ENCODE data around the gene EXOC4. TPM values are rescaled to one million over a fixed set of nuclear protein-coding genes. Genes with fewer than 3 reads are reported as not detected.

Gene EXOC4
- total RNA-seq, 2 experiments from 2014 or later: 58.0 to 59.9 TPM

DNA sequence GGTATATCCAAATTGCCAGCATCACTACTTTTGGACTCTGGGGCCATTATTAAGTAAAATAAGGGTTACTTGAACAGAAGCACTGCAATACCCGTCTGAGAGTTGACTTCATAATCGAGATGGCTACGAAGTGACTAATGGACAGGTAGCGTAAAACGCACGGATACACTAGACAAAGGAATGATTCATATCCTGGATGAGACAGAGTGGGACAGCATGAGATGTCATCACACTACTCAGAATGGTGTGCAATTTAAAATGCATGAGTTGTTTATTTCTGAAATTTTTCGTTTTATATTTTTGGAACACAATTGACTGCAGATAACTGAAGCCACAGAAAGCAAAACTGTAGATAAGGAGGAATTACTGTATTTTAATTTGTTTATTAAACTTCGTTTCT is 452.7 kb downstream of the EXOC4 start:
- Mint-ChIP-seq H3K4me1 (ENCODE audit: low read depth) (no peaks in the 10 kb centered on the region), H3K36me3 (ENCODE audit: low read depth) (peaks cover 12% of the 10 kb centered on the region), H3K9me3 (no peaks in the 10 kb centered on the region), H3K4me3 (no peak overlapping the region), H3K27ac (no peak overlapping the region), H3K27me3 (no peaks in the 10 kb centered on the region)
- ChIA-PET POLR2A (no interaction called here), CTCF (no interaction called here)
- H3K36me3 ChIP-seq (ENCODE audit: insufficient read depth, low read length): no peaks in the 10 kb centered on the region
- intact Hi-C loops (cut with DNase I, micrococcal nuclease): no loop called here
- H3K4me3 ChIP-seq (ENCODE audit: low read length): no peak overlapping the region
- DNase-seq (no peak), ATAC-seq (ENCODE audit: poor library complexity) (no peak)
- H3K27me3 ChIP-seq (ENCODE audit: control insufficient read depth in 1 of 2, insufficient read depth in 2 of 2, low read length in 2 of 2): no peaks in the 10 kb centered on the region
- H3K9me3 ChIP-seq (ENCODE audit: control insufficient read depth in 1 of 2, insufficient read depth in 1 of 2, low read length in 2 of 2): no peaks in the 10 kb centered on the region
- H3K27ac ChIP-seq (ENCODE audit: low read depth in 1 of 2, low read length in 2 of 2): no peak overlapping the region
- H3K4me1 ChIP-seq (ENCODE audit: insufficient read depth, low read length): no peaks in the 10 kb centered on the region
- TF ChIP-seq, protein P1, sequence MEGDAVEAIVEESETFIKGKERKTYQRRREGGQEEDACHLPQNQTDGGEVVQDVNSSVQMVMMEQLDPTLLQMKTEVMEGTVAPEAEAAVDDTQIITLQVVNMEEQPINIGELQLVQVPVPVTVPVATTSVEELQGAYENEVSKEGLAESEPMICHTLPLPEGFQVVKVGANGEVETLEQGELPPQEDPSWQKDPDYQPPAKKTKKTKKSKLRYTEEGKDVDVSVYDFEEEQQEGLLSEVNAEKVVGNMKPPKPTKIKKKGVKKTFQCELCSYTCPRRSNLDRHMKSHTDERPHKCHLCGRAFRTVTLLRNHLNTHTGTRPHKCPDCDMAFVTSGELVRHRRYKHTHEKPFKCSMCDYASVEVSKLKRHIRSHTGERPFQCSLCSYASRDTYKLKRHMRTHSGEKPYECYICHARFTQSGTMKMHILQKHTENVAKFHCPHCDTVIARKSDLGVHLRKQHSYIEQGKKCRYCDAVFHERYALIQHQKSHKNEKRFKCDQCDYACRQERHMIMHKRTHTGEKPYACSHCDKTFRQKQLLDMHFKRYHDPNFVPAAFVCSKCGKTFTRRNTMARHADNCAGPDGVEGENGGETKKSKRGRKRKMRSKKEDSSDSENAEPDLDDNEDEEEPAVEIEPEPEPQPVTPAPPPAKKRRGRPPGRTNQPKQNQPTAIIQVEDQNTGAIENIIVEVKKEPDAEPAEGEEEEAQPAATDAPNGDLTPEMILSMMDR (IDR thresholded peaks at IDR 0.05): no peak

DNA sequence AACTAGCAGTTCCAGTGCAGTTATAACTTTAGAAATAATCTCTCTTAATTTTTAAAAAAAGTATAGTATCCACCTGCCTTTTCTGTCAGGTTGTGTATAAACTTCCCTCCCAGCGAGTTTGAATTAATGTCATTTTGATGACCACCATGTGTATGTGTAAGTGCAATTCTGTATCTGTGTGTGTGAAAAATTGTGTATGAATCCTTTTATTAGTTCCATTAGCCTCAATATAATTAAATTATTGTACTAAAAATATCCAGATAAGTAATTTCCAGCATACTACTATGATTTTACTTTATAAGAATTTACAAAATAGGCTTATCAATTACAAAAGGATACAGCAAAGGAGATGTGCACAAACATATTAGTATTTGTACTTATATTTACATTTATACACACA is 453.1 kb downstream of the EXOC4 start:
- Mint-ChIP-seq H3K27me3 (no peaks in the 10 kb centered on the region), H3K4me1 (ENCODE audit: low read depth) (no peaks in the 10 kb centered on the region), H3K4me3 (no peak overlapping the region), H3K9me3 (no peaks in the 10 kb centered on the region), H3K36me3 (ENCODE audit: low read depth) (peaks cover 15% of the 10 kb centered on the region), H3K27ac (no peak overlapping the region)
- POLR2A ChIA-PET: no interaction called here
- H3K4me3 ChIP-seq (ENCODE audit: low read length): no peak overlapping the region
- H3K27me3 ChIP-seq (ENCODE audit: control insufficient read depth in 1 of 2, insufficient read depth in 2 of 2, low read length in 2 of 2): no peaks in the 10 kb centered on the region
- no peak overlapping the region for H3K27ac ChIP-seq (ENCODE audit: low read depth in 1 of 2, low read length in 2 of 2)
- intact Hi-C loops (cut with DNase I, micrococcal nuclease): no loop called here
- H3K36me3 ChIP-seq (ENCODE audit: insufficient read depth, low read length): no peaks in the 10 kb centered on the region
- ATAC-seq (ENCODE audit: poor library complexity): no peak
- no peaks in the 10 kb centered on the region for H3K4me1 ChIP-seq (ENCODE audit: insufficient read depth, low read length)
- DNase-seq: no peak
- TF ChIP-seq, protein P1 (IDR thresholded peaks at IDR 0.05): no peak
- H3K9me3 ChIP-seq (ENCODE audit: control insufficient read depth in 1 of 2, insufficient read depth in 1 of 2, low read length in 2 of 2): no peaks in the 10 kb centered on the region
- CTCF ChIA-PET: no interaction called here

DNA sequence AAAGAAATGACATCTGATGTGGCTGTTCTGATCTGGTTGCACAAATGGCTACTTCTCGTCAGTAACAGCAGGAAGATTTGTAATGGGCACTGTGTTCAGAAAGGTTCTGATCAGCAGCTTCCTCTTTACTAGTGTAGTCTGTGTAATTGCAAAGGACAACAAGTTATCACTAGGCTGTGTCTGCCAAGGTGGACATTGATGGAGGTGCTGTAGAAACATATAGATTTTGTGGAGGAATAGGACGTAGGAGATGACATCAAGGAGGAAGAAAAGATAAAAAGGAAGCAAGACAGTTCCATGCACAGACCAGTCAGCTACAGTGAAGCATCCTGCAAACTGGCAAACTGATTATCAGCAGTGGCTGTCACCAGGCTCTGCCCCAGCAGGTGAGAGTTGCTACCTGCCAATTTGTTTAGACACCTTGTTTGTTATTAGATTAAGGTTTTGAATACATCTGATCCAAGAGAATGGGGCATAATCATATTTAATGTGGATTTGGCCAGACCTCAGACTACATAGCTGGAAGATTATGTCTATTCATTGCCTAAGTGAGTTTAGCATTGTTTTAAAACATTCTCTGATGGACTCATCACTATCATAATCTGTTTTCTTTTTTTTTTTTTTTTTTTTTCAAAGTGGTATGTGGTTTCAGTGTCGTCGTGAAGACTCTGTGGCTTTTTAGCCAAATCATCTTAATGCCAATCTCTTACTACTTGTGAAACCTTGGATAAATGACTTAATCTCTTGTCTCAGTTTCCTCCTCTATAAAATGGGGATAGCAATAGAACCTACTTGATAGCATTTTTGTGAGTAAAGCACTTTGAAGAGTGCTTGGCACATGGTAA is 456.4 kb downstream of the EXOC4 start:
- intact Hi-C loops (cut with DNase I, micrococcal nuclease): no loop called here
- H3K36me3 Mint-ChIP-seq (ENCODE audit: low read depth): peaks cover 23% of the 10 kb centered on the region
- CTCF ChIA-PET: no interaction called here
- H3K27ac Mint-ChIP-seq: no peak overlapping the region
- H3K4me3 Mint-ChIP-seq: no peak overlapping the region
- Histone ChIP-seq H3K27ac (ENCODE audit: low read depth in 1 of 2, low read length in 2 of 2) (no peak overlapping the region), H3K9me3 (ENCODE audit: control insufficient read depth in 1 of 2, insufficient read depth in 1 of 2, low read length in 2 of 2) (no peaks in the 10 kb centered on the region), H3K4me1 (ENCODE audit: insufficient read depth, low read length) (no peaks in the 10 kb centered on the region), H3K4me3 (ENCODE audit: low read length) (no peak overlapping the region), H3K27me3 (ENCODE audit: control insufficient read depth in 1 of 2, insufficient read depth in 2 of 2, low read length in 2 of 2) (no peaks in the 10 kb centered on the region), H3K36me3 (ENCODE audit: insufficient read depth, low read length) (no peaks in the 10 kb centered on the region)
- no peaks in the 10 kb centered on the region for H3K4me1 Mint-ChIP-seq (ENCODE audit: low read depth)
- TF ChIP-seq, protein P1 (IDR thresholded peaks at IDR 0.05): no peak
- no peaks in the 10 kb centered on the region for H3K9me3 Mint-ChIP-seq
- POLR2A ChIA-PET: no interaction called here
- ATAC-seq (ENCODE audit: poor library complexity) (no peak), DNase-seq (no peak)
- no peaks in the 10 kb centered on the region for H3K27me3 Mint-ChIP-seq
